Kidney epithelial cell (primary cell): ENCODE data around the gene KRT25. TPM values are rescaled to one million over a fixed set of nuclear protein-coding genes. Genes with fewer than 3 reads are reported as not detected.

Experiments
- DNase-seq: peaks from one replicate; pipeline ENCODE4 v3.0.0-alpha.2; 2010; ENCODE audit warnings: low read depth
- H3K27me3 ChIP-seq: 2 replicates; pipeline ENCODE4 v1.6.0; 2011; ENCODE audit warnings: low read length; ENCODE audit not compliant: control insufficient read depth, insufficient read depth
- H3K36me3 ChIP-seq: 2 replicates; pipeline ENCODE4 v1.5.1; 2011; ENCODE audit warnings: low read length; ENCODE audit not compliant: control insufficient read depth, insufficient read depth
- H3K4me3 ChIP-seq: 2 replicates; pipeline ENCODE4 v1.5.1; 2011; ENCODE audit warnings: low read depth, mild to moderate bottlenecking, control low read depth, low read length
- total RNA-seq: library from RNA; depleted of rRNA; stranded (reverse); fragments of >200 nt; gene quantifications from 2 replicates; pipeline ENCODE4 v1.2.3, GENCODE V29; 2015
- TF ChIP-seq, protein P1 (sequence below): IDR thresholded peaks from 2 replicates; pipeline ENCODE4 v1.5.1; 2011; ENCODE audit warnings: mild to moderate bottlenecking, moderate library complexity, low read length, control low read depth, inconsistent platforms; ENCODE audit not compliant: insufficient read depth, poor library complexity, severe bottlenecking

The KRT25 gene
- total RNA-seq, 1 donor from 2014 or later = not detected

GRCh38 chr17:40795019-40795667 is 40.0 kb upstream of the KRT25 start:
- Histone ChIP-seq H3K4me3 (no peak overlapping the region), H3K36me3 (no peaks in the 10 kb centered on the region), H3K27me3 (no peaks in the 10 kb centered on the region)
- TF ChIP-seq, protein P1, sequence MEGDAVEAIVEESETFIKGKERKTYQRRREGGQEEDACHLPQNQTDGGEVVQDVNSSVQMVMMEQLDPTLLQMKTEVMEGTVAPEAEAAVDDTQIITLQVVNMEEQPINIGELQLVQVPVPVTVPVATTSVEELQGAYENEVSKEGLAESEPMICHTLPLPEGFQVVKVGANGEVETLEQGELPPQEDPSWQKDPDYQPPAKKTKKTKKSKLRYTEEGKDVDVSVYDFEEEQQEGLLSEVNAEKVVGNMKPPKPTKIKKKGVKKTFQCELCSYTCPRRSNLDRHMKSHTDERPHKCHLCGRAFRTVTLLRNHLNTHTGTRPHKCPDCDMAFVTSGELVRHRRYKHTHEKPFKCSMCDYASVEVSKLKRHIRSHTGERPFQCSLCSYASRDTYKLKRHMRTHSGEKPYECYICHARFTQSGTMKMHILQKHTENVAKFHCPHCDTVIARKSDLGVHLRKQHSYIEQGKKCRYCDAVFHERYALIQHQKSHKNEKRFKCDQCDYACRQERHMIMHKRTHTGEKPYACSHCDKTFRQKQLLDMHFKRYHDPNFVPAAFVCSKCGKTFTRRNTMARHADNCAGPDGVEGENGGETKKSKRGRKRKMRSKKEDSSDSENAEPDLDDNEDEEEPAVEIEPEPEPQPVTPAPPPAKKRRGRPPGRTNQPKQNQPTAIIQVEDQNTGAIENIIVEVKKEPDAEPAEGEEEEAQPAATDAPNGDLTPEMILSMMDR = no peak
- no peak for DNase-seq

GRCh38 chr17:40794466-40794865 is 39.3 kb upstream of the KRT25 start:
- no peak for DNase-seq
- Histone ChIP-seq H3K27me3 (no peaks in the 10 kb centered on the region), H3K36me3 (no peaks in the 10 kb centered on the region), H3K4me3 (no peak overlapping the region)
- TF ChIP-seq, protein P1 = no peak

DNA sequence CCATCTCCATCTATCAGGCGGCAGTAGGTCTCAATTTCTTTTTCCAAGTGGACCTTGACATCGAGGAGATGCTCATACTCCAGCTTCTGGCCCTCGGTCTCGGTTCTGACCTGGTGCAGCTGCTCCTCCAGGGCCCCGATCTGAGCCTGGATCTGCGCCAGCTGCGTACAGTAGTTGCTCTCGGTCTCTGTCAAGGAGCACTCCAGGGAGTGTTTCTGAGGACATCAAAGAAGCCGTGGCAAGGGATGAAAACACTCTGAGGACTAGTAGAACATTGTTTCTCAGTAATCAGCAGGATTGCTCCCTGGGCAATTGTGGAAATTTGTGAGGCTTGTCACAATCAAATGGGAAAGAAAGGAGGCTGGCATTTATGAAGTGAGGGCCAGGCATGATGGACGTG is 38.7 kb upstream of the KRT25 start:
- TF ChIP-seq, protein P1 = no peak
- no peaks in the 10 kb centered on the region for H3K36me3 ChIP-seq
- no peaks in the 10 kb centered on the region for H3K27me3 ChIP-seq
- DNase-seq = no peak
- H3K4me3 ChIP-seq = no peak overlapping the region

DNA sequence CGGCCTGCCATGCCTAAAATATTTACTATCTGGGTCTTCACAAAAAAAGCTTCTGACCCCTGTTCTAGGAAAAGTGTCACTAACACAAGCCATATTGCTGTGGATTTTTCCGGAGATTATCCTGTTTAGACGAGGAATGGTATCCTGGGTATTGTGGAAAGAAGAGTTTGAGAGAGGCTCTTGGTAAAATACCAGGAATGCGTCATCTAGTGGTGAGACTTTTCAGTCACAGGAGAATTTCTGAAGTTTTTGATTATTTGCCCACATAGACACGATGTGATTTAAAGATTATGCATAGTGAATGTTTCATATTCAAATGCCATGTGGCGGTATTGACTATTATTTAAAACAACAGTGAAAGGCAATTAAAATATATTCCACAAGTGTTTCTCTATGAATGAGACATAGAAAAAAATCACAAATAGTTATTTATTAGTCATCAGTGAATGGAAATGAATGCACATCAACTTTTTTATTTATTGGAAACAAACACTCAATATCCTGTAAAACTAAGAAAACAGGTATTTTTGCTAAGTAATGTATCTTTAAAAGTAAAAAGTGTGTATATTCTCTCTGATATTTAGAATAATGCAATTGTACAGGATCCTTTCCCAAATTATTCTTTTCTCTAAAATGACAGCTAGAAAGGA is 36.8 kb upstream of the KRT25 start:
- DNase-seq = peak; percentile 9
- TF ChIP-seq, protein P1 = peak; percentile 83
- no peak overlapping the region for H3K4me3 ChIP-seq
- H3K27me3 ChIP-seq = no peaks in the 10 kb centered on the region
- H3K36me3 ChIP-seq = no peaks in the 10 kb centered on the region

DNA sequence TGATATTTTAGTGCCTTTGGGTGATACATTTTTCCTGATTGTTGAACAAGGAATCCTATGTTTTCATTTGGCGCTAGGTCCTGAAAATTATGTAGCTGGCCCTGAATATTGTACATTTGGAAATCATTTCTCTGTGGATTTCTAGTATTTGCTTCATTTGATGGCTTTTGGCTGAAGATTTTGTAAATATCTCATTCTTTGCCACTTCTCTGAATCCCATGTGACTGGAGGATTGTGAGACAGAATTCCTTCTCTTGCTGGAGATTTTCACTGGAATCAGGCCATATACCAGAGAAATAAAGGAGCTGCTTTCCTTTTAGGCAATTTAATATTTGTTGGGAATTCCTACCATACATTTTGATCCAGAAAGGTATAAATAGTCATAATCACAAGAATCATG is 36.0 kb upstream of the KRT25 start:
- no peak for DNase-seq
- Histone ChIP-seq H3K4me3 (no peak overlapping the region), H3K36me3 (no peaks in the 10 kb centered on the region), H3K27me3 (no peaks in the 10 kb centered on the region)
- TF ChIP-seq, protein P1 = no peak
